ENCODE measurements around the gene C1orf210. TPM values are rescaled to one million over a fixed set of nuclear protein-coding genes. Genes with fewer than 3 reads are reported as not detected.

C1orf210 gene
- polyA plus RNA-seq, 3 donors: 24.0 to 30.7 (median 28.4) TPM

DNA sequence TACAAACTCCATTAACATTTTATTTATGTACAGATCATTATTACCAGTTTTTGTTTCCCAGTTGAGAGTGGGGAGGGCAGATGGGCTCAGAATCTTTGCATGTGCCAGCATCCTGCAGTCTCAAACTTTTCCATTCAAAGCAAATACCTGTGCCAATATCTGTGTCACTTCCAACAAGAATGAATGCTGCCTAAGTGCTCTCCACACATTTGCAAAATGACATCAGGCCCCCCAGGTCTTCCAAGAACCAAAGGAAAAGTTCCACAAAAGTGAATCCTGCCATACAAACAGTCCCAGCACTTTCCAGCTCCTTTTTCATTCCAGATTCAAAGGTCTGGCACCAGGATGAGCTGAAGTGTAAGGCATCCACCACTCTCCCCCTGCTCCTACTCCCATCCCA, 13.7 kb upstream of the C1orf210 start:
- no peak for DNase-seq

DNA sequence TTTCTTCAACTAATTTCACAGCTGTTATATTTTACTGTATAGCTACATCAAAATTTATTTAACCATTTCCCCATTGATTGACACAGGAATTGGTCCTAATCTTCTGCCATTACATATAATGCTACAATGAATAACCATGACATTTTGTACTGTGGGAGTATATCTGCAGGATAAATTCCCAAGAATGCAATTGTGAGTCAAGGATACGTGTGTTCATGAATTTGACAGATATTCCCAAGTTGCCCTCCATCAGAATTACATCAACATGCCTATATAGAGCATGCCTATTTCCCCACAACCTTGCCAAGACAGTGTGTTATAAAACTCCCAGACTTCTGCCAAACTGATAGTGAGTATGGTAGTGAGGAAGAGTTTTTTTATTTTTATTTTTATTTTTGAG, 12.7 kb upstream of the C1orf210 start:
- no peak for DNase-seq

DNA sequence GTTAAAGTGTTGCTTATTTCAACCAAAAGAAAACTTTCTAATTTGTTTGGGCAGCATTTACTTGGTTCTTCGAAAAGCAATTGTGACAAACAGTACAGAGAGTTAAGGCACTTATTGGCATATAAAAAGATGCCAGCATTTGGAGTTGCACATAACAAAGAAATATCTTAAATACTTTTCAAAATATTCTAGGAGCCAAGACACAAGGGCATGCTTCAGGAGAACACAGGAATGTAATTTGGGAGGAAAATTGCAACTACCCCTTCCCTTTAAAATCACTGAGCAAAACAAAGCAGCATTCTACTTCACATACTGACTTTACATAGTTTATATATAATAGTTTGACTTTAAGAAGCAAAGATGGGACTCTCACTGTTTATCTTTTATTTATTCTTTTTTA, 10.8 kb upstream of the C1orf210 start:
- no peak for DNase-seq

DNA sequence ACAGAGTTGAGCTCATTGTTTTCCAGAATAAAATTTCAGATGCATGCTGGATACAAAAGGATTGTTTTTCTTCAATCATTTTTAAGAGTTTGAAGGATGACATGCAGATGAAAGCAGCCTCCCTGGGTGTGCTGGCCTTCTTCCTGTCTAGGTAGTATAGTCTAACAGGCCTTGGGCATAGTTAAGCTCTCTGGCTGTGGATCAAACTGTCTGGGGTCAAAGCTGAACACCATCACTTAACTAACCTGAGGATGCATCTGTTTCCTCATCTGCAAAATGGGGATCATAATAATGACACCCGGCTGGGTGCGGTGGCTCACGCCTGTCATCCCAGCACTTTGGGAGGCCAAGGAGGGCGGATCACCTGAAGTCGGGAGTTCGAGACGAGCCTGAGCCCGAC, 9.4 kb upstream of the C1orf210 start:
- DNase-seq: no peak

DNA sequence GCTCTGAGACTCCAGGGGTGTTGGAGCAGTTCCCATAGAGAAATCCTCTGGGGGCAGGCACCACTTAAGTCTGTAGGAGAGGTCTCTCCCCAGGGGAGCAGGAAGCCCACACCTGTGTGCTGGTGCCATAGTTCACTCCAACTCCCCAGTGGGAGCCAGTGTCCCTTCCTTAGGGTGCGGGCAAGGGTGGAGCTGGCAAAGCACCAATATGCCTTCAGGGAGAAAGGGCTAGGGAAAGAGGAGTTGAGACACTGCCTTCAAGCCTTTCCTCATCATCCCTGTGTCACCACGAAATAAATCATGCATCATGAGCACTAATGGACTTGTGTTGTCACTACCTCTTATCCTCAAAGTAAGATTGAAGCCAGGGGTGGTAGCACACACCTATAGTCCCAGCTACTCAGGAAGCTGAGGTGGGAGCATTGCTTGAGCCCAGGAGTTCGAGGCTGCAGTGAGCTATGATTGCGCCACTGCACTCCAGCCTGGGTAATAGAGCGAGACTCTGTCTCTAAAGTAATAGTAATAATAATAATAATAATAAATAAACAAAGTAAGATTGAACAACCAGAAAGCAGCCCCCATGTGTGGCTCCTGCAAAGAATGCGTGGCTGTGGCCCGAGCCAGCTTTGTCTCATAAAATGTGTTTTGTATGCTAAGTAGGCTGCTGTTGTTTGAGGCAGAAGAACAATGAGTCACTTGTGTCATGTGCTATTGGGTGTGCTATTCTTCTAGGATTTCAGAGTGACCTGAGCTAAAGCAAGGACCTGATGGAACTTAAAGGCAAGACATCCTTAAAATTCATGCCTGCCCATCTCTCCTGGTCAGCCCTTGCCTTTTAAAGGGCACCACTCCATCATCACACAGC, 8.7 kb upstream of the C1orf210 start:
- no peak for DNase-seq

DNA sequence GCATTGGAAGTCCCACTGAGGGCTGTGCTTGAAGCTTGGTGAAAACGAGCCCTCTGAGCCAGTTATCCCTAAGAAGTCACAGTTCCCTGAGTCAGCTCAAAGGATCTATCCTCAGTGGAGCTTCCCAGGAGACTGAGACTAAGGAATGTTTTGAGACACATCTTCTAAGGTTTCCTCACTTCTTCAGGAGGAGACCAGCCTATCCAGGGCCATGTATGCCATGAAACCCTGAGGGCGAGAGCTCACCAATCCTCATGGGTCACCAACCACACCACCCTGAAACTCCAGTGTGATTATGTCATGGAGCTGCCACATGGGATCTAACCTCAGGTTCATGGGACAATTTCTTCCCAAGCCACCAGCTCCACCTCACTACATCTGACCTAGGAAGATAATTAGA, 7.8 kb upstream of the C1orf210 start:
- DNase-seq: no peak

DNA sequence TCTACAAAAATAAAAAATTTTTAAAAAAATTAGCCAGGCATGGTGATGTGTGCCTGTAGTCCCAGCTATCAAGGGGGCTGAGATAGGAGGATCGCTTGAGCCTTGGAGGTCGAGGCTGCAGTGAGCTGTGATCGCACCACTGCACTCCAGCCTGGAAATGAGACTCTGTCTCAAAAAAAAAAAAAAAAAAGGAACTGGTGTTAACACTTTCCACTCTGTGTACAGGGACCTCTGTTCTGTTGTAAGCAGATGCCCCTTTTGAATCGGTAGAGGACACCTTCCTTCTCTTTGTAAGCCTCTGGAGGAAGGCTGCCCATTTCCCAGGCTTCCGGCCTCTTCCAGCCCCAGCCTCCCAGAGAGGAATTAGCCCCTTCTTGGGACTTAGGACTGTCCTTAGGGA, 7.3 kb upstream of the C1orf210 start:
- no peak for DNase-seq

DNA sequence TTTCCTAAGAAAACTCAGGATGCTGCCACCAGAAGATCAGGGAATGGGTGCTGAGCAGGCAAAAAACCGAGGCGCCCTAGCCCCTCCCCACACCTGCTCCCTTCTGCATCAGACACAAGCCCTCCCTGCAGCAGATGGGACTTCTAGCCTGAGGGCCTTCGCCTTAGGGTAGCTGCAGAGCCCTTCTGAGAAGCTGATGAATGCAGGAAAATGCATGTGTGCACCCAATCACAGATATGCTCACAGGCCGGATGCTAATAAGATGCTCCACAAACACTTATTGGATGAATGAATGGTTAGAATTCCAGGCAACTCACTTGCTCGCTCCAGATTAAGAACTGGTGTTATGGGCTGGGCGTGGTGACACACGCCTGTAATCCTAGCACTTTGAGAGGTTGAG, 6.8 kb upstream of the C1orf210 start:
- no peak for DNase-seq

DNA sequence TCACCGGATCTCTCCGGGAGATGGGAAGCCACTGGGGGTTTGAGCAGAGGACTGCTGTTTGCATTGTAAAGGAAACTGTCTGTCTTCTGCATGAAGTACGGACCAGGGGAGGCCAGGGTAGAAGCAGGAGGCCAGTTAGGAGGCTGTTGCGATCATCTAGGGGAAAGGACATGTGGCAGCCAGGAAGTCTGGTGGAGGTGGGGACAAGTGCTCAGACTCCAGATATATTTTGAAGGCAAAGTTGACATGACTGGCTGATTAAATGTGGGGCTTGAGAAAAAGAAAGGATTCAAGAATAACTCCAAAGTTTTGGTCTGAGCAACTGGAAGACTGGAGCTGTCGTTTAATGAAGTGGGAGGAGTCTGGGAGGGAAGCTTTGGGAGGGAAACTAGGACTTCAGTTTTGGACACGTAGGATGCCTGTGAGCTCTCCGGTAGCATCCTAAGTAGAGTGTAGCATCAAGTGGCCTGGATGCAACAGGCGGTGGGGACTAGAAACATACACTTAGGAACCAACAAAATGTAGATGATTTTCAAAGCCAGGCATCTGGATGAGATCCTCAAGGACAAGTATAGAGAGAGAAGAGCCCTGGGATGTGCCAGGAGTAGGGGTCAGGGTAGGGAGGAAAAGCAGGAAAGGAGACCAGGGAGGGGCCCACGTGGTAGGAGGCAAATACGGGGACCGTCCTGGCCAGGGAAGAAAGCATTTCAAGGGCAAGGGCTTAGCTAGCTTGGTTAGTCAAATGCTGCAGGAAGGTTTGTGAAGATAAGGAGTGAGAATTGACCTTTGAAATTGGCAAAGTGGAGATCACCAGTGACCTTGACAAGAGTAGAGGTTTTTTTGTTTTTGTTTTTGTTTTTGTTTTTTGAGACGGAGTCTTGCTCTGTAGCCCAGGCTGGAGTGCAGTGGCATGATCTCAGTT, 3.7 kb upstream of the C1orf210 start:
- DNase-seq: no peak

DNA sequence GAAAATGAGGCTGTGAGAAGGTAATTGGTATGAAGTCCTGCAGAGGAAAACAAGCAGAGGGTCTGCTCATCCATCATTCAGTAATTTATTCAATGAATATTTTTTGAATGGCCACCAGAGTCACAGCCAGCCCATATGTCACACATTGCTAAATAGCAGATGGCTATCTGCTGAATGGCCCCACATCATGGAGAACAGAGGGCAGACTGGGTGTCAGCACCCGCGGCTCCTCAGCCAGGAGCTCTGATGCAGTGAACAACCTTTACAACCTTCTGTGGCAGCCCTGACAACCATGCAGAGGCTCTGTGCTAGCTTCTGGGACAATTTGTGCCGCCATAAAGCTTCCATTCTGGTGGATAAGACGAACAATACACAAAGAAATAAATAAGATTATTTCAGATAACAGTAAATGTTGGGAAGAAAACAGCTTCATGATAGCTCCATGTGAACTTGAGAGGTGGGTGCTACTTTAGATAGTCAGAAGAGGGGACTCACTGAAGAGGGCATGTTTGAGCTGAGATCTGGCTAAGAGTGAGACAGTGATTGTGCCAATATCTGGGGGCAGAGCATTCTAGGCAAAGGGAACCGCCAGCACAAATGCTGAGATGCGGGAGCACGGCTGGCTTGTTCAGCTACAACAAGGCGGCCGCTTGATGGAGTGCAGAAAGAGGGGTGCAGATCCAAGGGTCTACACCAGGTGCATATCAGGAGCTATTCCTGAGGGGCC, 2.8 kb upstream of the C1orf210 start:
- no peak for DNase-seq

DNA sequence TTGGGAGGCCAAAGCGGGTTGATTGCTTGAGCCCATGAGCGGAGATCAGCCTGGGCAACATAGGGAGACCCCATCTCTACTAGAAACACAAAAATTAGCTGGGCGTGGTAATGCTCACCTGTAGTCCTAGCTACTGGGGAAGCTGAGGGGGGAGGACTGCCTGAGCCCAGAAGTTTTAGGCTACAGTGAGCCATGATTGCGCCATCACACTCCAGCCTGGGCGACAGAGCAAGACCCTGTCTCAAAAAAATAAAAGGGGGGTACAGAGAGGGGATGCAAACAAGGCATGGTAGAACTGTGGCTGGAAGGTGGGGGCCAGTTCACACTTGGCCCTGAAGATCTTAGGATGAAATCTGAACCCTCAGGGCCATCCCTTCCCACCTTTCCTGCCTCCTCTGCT, 1.2 kb upstream of the C1orf210 start:
- no peak for DNase-seq

DNA sequence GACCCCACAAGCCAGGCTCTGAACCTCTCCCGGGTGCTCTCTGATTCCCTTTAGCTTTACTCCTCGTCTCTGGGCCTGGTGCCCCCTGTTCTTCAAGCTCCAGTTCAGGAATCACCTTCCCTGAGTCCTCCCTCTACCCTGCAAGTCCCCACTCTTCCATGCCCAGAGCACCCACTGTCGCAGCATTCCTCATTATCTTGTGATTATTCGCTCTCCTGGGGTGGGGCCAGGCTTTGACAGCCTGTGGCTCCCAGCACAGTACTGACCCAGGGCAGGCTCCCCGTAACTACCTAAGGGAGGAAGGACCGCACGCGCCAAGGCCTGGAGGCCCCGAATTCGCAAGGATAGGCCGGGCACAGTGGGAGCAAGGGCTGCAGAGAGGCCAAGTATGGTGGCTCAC, 734 bp upstream of the C1orf210 start:
- no peak for DNase-seq

DNA sequence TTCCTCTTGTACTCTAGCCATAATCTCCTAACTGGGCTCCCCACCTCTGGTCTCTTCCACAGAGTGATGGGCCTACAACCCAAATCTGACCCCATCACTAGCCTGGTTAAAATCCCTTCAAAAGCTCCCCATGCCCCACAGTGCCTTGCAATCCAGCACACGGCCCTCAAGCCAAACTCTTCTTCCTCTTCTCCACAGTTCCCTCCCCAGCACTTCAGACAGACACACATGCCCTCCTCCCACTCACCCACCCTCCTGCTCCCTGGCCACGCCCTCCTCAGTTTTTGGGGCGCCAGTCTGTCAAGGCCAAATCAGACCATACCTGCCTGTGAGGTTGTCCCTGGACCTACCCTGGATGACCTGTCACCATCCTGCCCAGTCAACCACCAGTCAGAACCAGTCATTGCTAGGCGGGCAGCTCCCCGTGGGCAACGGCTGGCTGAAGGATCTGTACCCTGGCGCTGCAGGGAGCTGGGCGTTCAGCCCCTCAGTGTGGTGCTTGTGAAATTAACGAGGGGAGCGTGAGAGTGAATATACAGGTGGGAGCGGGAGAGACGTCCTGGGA, 753 bp downstream of the C1orf210 start:
- no peak for DNase-seq

DNA sequence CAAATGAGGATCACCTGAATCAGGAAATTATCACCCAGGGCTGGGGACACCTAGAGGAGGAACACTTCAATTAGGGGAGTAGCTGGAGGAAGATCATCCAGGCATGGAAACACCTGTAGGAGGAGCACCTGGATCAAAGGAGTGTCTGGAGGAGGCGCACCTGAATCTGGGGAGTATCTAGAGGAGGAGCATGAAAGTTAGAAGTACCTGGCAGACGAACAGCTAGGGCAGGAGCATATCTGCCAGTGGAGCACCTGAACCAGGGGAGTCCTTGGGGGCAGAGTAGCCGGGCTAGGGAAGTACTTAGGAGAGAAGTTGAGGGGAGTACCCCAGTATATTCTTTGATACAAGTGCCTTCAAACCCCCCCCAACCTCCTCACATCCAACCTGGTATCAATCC, 1.3 kb downstream of the C1orf210 start:
- DNase-seq: no peak

DNA sequence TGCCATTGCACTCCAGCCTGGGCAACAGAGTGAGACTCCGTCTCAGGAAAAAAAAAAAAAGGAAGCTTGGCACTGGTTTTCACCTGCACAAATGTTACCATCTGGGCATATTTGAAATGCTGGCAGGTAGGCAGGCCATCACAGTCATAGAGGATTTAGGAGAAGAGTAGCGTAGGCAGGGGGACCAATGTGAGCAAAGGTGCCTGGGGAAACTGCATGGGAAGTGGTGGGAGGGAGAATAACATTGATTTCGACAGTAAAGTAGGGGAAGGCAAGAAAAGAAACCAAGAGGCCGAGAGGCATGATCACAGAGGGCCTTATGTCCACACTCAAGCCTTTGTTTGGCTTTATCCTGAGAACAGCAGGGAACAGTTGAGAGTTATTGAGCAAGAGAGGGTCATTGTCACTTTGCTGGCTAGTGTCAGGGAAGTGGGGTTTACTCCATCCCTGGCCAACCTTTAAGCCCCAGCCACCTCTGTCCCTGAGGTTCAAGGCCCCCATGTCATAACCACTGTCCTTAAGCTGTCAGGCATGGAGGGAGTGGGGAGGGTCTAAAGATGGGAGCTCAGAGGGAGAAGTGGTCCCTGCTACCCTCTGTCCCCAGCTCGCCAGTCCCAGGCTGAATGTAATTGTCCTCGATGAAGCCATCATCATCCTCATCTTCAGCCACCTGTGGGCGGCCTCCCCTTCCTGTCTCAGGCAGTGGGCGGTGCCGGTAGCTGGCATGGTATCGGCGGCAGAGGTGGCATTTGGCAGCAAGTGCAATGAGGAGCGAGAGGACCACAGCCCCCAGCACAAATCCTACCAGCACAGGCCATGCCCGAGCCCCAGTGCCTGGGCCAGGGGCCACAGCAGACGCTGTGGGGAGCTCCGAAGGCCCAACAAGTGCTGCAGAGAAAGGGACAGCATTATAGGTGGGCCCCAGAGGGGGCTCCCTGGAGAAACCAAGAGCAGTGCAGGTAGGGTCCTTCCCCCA, 2.9 kb downstream of the C1orf210 start:
- DNase-seq: no peak

DNA sequence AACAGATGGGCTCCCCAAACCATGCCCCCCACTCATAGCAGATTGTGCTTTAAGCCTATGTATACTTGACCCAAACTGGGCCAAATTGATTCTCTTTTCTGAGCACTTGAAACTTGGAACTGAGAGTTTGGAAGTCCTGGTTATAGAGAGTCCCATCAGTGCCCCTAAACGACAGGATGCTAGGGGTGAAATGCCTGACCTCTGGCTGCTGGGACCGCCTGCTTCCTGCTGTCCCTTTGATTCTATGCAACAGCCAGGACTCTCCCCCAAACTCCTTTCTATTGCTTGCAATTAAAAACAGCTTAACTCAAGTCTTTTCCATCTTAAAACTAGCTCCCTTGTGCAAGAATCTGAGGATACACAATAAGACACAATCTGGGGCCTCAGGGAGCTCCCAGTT, 4.7 kb downstream of the C1orf210 start:
- no peak for DNase-seq

DNA sequence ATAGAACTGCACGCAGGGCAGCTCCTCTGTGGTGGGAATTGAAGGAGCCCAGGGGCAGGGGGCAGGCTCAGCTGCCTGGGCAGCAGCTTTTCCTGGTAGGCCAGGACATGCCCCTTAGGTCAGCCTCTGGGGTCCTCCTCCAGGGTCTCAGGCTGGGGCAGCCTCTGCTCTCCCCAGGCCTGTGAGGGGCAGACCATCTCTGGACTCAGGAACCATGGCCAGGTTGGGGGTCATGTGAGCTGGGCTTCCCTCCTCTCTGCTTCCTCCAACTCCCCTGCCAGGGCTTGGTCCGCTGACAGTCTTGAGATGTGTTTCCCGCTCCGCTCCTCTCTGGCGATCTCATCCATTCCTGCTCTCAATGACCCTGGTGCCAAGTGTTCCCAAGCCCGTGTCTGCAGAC, 5.7 kb downstream of the C1orf210 start:
- no peak for DNase-seq

DNA sequence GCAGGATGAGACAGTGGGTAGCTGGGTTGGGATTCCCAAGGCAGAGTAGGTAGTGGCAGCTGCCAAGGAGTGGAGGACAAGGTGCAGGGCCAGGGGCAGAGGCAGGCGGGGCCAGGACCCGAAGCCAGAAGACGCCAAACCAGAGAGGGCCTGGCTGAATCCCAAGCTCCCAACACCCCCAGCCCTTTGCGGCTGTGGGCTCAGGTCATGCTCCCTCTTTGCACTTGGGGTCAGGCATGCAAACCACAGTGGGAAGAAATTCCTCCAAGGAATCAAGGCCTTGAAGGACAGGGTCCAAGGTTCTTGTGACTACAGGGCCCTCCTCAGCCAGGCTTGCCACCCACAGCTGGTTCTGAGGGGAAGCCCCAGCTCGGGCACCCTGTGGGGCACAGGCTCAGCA, 6.2 kb downstream of the C1orf210 start:
- DNase-seq: no peak

DNA sequence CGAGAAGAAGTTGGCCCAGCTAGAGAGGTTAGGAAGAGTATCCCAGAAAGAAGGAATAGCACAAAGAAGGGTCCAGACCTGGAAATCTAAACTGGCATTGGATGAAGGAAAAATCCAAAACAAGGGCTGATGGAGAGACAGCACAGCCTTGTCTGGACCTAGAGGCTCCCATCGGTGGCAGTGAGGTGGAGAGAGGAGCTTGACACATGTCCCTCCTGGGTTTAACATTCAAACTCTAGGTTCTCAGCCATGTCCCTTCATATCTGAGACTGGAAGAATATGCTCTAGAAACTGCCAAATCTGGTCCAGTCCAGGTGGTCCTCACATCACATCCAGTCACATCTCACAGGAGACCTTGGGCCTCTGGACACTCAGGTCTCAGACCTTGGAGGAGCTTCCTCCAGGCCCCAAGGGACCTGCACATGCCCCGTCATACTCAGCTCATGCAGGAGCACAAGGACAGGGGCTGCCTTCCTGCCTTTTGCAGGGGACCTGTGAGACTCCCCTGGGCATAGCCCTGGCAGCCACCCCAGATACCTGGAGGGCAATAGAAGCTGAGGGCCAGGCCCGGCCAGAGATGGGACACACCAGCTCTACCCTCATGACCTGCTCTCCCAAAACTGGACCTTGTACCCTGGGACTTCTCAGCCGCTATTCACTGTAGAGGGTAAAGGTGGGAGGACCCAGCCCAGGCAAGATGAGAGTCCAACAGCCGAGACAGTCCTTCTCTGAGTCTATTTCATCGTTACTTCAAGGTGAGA, 8.1 kb downstream of the C1orf210 start:
- no peak for DNase-seq

DNA sequence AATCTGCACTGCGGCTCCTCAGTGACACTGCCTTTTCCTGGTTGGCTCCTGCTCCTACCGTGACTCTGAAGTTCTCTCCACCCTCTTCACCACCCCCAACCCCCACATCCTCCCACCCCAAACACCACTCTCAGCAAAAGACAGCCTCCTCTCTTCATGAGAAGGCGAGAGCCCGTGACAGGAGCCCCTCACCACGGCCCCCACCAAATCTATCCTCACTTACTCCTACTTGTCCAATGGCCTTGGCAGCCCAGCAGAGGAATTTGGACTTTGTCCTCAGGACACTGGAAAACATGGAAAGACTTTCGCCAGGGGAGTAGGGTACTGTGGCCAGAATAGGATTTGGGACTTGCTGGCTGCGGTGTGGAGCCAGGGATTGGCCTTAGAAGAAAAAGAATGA, 8.7 kb downstream of the C1orf210 start:
- DNase-seq: no peak

All from renal pelvis (tissue), 4 donors.